Ovary (tissue), 9 donors: ENCODE data around the gene CDH23. TPM values are rescaled to one million over a fixed set of nuclear protein-coding genes. Genes with fewer than 3 reads are reported as not detected.
A peak's percentile ranks its signal among the peaks of the same experiment; 100 is the strongest.

Experiments
- DNase-seq, 5 donors: peaks; one replicate each; pipeline ENCODE4 v3.0.0-alpha.2; 2019 to 2020
- H3K27ac ChIP-seq, 2 donors: fragments of 200-600 bp; one replicate each; pipeline versions ENCODE4 v1.5.1 to v1.8.0; 2019 to 2022
- H3K27me3 ChIP-seq: fragments of 200-600 bp; one replicate; pipeline ENCODE4 v1.8.0; 2022
- H3K36me3 ChIP-seq: fragments of 200-600 bp; sonication (generic); one replicate; pipeline ENCODE4 v1.5.1; 2019
- H3K4me1 ChIP-seq: one replicate; pipeline ENCODE4 v1.8.1; 2013; ENCODE audit warnings: mild to moderate bottlenecking, moderate library complexity; ENCODE audit not compliant: insufficient read depth
- H3K4me3 ChIP-seq: fragments of 200-600 bp; sonication (generic); one replicate; pipeline ENCODE4 v1.5.1; 2017
- H3K9me3 ChIP-seq, 2 donors: fragments of 200-600 bp in 1 of 2; sonication (generic) in 1 of 2; one replicate each; pipeline versions ENCODE4 v1.5.1 to v1.8.1; 2013 to 2019; ENCODE audit warnings: mild to moderate bottlenecking in 1 of 2, moderate library complexity in 1 of 2
- CTCF ChIP-seq, 3 donors: fragments of 450-650 bp in 2 of 3; fragments of 200-600 bp in 1 of 3; IDR thresholded peaks; one replicate each; pipeline versions ENCODE4 v1.5.1 to v1.8.0; 2016 to 2022; ENCODE audit warnings: antibody characterized with exemption in 3 of 3, mild to moderate bottlenecking in 1 of 3
- EP300 ChIP-seq: sonication (generic); formaldehyde crosslinking; IDR thresholded peaks from one replicate; pipeline ENCODE4 v1.6.1; 2017; ENCODE audit warnings: antibody characterized with exemption
- POLR2A ChIP-seq: fragments of 450-650 bp; IDR thresholded peaks from one replicate; pipeline ENCODE4 v1.6.1; 2017; ENCODE audit warnings: antibody characterized with exemption, mild to moderate bottlenecking, moderate library complexity
- WGBS, 3 donors: extraction: QIAGEN DNeasy Blood & Tissue Kit in 1 of 3; methylation state at CpG; one replicate each; pipeline versions ENCODE4 v1.1.5 to v1.1.7; 2013 to 2017; 5-methylcytosine and 5-hydroxymethylcytosine counted together
- intact Hi-C, 4 donors: fragments of 100-400 bp; cut with DNase I; formaldehyde crosslinking; loops; one replicate each; pipeline versions ENCODE4 v1.11.0 to v1.15.1; 2022 to 2023
- polyA plus RNA-seq, 2 donors: library from polyadenylated mRNA; stranded (reverse); fragments of 200-250 nt in 1 of 2; fragments of 350-450 nt in 1 of 2; fragmentation: Illumina TruSeq in 1 of 2; extraction: RNeasy Lipid Tissue Mini Kit (QIAGEN cat#74804) in 1 of 2; gene quantifications; one replicate each; pipeline ENCODE4 v1.2.3, GENCODE V29; 2013 to 2014
- total RNA-seq, 7 donors: library from RNA; depleted of rRNA in 2 of 7; stranded (reverse); fragments of >200 nt in 2 of 7; fragmentation: NEBNext Ultra II Directional in 3 of 7; extraction: Animal tissue kit (Norgen Biotek cat#: 25700) in 3 of 7; gene quantifications; one replicate each; pipeline versions ENCODE4 v1.1.0 to v1.2.4, GENCODE V29; 2016 to 2023
- donor health status: DM: no; HTN: no; CAD: no; lungs with moderate emphysema.
- donor health status: DM: no; HTN: no; CAD: no.
- donor health status: Bipolar disorder and iron deficiency.
- donor health status: DM: yes; HTN: yes; CAD: no.
- donor health status: DM: no; HTN: no; CAD: no.
- donor health status: DM: yes; HTN: yes; CAD: no.

Gene CDH23
- total and polyA plus RNA-seq, 9 donors = 7.5 to 108 (median 39.1) TPM

GRCh38 chr10:71525092-71525491, 128.4 kb downstream of the CDH23 start:
- no peaks in the 10 kb centered on the region for H3K9me3 ChIP-seq
- peaks cover 5% of the 10 kb centered on the region for H3K4me1 ChIP-seq
- H3K27ac ChIP-seq = no peak overlapping the region
- no peak for TF ChIP-seq CTCF (IDR thresholded peaks at IDR 0.05)
- no peak for TF ChIP-seq POLR2A
- TF ChIP-seq EP300 = no peak
- H3K4me3 ChIP-seq = no peak overlapping the region
- no peak for DNase-seq
- intact Hi-C loops = no loop called here
- no peaks in the 10 kb centered on the region for H3K36me3 ChIP-seq
- WGBS, 3 donors = 84 to 96% (median 86%) methylated on average over 5 of the region's 5 CpGs
- H3K27me3 ChIP-seq = no peaks in the 10 kb centered on the region

DNA sequence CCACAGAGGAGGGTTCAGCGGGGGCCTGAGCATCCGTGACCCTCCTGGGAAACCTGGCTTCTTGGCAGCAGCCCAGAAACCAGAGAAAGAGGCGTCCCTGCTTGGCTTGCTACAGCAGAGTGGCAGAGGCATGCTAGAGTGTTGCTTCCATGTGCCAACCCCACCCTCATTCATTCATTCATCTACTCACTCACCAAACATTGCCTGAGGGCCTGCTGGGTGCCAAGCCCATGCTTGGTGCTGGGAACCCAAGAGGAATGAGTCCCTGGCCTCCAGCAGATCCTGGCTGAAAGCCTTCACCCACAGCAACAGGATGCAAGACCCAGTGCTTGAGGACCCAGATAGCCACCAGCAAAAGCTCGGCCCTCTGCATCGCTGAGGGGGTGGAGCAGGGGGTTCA, 129.0 kb downstream of the CDH23 start:
- no peaks in the 10 kb centered on the region for H3K36me3 ChIP-seq
- H3K27ac ChIP-seq = no peak overlapping the region
- H3K27me3 ChIP-seq = no peaks in the 10 kb centered on the region
- no peak for DNase-seq
- no peak for TF ChIP-seq CTCF (IDR thresholded peaks at IDR 0.05)
- no peak for TF ChIP-seq POLR2A
- TF ChIP-seq EP300 = no peak
- intact Hi-C loops = no loop called here
- H3K9me3 ChIP-seq = no peaks in the 10 kb centered on the region
- WGBS, 3 donors = 86 to 89% (median 86%) methylated on average over 5 of the region's 5 CpGs
- no peak overlapping the region for H3K4me3 ChIP-seq
- peaks cover 5% of the 10 kb centered on the region for H3K4me1 ChIP-seq

GRCh38 chr10:71526653-71527052, 129.9 kb downstream of the CDH23 start:
- no peak for TF ChIP-seq EP300
- H3K9me3 ChIP-seq = no peaks in the 10 kb centered on the region
- DNase-seq = no peak
- intact Hi-C loops = no loop called here
- H3K27ac ChIP-seq = no peak overlapping the region
- H3K27me3 ChIP-seq = no peaks in the 10 kb centered on the region
- H3K4me1 ChIP-seq = peaks cover 5% of the 10 kb centered on the region
- no peaks in the 10 kb centered on the region for H3K36me3 ChIP-seq
- H3K4me3 ChIP-seq = no peak overlapping the region
- 84 to 89% (median 87%) methylated on average over 11 of the region's 11 CpGs for WGBS, 3 donors

DNA sequence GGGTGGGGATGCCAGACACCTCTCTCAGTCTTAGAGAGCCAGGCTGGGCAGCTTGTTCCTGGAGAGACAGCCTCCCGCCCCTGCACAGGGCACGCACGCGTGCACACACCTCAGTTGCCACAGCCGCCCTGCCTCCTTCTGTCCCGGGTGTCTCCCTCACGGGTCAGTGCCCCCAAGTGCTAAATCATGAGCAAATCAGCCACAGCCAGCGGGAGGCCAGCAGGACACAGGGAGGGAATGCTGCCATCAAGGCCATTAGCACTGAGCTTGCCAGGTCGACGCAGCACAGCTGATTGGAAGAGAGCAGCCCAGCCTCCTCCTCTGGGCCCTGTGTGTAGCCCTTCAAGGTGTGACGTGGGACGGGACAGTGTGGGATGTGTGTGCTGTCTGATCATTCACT, 130.4 kb downstream of the CDH23 start:
- Histone ChIP-seq H3K27ac (no peak overlapping the region), H3K4me3 (no peak overlapping the region), H3K9me3 (no peaks in the 10 kb centered on the region), H3K27me3 (no peaks in the 10 kb centered on the region), H3K4me1 (peaks cover 5% of the 10 kb centered on the region), H3K36me3 (no peaks in the 10 kb centered on the region)
- DNase-seq = peak; percentile 44 to 68 (median 56)
- 25 to 47% (median 31%) methylated on average over 12 of the region's 12 CpGs for WGBS, 3 donors
- TF ChIP-seq POLR2A (no peak), EP300 (no peak), CTCF (IDR thresholded peaks at IDR 0.05) (no peak)
- intact Hi-C loops = no loop called here

DNA sequence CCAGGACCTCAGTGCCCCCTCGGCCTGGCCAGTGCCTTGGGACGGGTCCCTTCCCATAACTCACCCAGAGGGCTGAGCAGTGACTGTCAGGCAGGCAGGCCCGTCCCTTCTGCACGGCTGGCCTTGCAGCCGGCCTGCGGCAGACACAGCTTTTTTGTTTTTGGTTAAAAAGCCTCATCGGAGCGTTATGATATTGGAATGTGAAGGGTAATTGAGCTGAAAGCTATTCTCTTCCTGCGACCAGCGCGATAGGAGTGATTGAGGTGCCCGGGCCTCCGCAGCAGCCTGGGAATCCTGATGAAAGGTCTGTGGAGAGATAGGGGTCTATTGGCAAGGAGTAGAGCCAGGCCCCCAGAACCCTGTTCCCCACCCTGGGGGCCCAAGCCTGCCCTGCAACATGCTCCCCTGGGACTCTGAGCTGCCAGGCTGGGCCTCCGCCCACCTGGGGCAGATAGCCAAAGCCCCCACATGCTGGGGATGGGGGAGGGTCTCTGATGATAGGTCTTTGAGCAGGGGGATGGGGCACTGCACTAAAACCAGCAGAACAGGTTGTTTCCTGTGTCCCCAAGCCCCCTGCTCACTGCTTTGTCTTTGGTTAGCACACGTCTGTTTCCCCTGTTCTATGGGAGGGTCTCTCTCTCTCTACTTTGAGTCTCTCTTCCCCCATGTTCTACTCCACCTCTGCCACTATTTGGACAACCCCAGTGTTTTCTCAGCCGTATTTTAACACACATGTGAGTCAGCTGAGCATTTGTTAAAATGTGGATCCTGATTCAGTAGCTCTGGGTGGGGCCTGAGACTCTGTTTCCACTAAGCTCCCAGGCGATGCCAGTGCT, 131.9 kb downstream of the CDH23 start:
- H3K36me3 ChIP-seq = no peaks in the 10 kb centered on the region
- peaks cover 5% of the 10 kb centered on the region for H3K4me1 ChIP-seq
- WGBS, 3 donors = 67 to 81% (median 76%) methylated on average over 17 of the region's 17 CpGs
- H3K4me3 ChIP-seq = no peak overlapping the region
- intact Hi-C loops = no loop called here
- H3K9me3 ChIP-seq = no peaks in the 10 kb centered on the region
- H3K27me3 ChIP-seq = no peaks in the 10 kb centered on the region
- no peak for DNase-seq
- TF ChIP-seq POLR2A = no peak
- no peak for TF ChIP-seq CTCF (IDR thresholded peaks at IDR 0.05)
- no peak for TF ChIP-seq EP300
- H3K27ac ChIP-seq = no peak overlapping the region
